Measurements from ENCODE around the gene ONECUT2.

Gene ONECUT2

DNA sequence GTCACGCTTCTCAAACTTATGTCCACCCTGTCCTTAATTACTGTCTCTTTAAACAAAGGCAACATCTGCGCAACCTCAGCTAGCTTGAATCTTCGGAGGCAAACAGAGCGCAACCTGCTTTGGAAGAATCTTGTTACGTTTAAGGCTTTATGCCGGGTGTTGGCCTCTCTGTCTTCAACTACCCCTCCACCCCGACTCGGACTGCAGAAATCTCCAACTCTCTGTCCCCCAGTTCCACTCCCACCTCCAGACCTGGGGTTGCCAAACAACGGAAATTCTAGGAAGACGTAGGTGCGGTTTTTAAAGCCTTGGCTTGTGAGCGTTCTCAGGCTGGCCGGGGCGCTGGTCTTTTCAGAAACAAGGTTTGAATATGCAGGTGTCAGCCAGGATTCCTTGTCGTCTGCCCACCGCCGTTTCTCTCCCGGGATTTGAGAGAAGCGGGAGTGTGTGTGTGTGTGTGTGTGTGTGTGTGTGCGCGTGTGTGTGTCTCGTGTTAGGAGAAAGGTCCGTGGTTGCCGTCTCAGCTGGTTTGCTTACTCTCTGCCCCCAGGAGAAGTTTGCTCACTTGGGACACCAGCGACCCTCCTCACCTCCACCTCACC lies 1.1 kb upstream of the ONECUT2 start:
- H3K4me1 ChIP-seq (ENCODE audit: insufficient read depth, low read length, severe bottlenecking) = no peaks in the 10 kb centered on the region

DNA sequence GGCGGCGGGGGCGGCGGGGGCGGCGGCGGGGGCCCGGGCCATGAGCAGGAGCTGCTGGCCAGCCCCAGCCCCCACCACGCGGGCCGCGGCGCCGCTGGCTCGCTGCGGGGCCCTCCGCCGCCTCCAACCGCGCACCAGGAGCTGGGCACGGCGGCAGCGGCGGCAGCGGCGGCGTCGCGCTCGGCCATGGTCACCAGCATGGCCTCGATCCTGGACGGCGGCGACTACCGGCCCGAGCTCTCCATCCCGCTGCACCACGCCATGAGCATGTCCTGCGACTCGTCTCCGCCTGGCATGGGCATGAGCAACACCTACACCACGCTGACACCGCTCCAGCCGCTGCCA lies 644 bp downstream of the ONECUT2 start:
- Histone ChIP-seq H3K4me3 (ENCODE audit: low read depth, low read length, poor library complexity, severe bottlenecking) (no peak overlapping the region), H3K79me2 (ENCODE audit: insufficient read depth, low read length) (no peaks in the 10 kb centered on the region), H3K4me1 (ENCODE audit: insufficient read depth, low read length, severe bottlenecking) (no peaks in the 10 kb centered on the region), H3K4me2 (ENCODE audit: low read length) (no peak overlapping the region), H3F3A (ENCODE audit: insufficient read depth, low read length) (no peaks in the 10 kb centered on the region), H3K27ac (ENCODE audit: low read depth, low read length, poor library complexity, severe bottlenecking) (no peak overlapping the region), H2AFZ (ENCODE audit: low read length) (no peak overlapping the region), H3K36me3 (ENCODE audit: insufficient read depth, low read length) (no peaks in the 10 kb centered on the region), H3K9ac (ENCODE audit: low read length) (no peak overlapping the region), H3K9me3 (ENCODE audit: low read length) (no peaks in the 10 kb centered on the region), H3K9me2 (ENCODE audit: low read depth, low read length) (no peaks in the 10 kb centered on the region), H4K20me1 (ENCODE audit: insufficient read depth, low read length) (no peaks in the 10 kb centered on the region), H3K27me3 (ENCODE audit: insufficient read depth, low read length) (no peaks in the 10 kb centered on the region)
- TF ChIP-seq EZH2 (IDR thresholded peaks at IDR 0.05; ENCODE audit: borderline replicate concordance, low read length) = no peak
- TF ChIP-seq, protein P1, sequence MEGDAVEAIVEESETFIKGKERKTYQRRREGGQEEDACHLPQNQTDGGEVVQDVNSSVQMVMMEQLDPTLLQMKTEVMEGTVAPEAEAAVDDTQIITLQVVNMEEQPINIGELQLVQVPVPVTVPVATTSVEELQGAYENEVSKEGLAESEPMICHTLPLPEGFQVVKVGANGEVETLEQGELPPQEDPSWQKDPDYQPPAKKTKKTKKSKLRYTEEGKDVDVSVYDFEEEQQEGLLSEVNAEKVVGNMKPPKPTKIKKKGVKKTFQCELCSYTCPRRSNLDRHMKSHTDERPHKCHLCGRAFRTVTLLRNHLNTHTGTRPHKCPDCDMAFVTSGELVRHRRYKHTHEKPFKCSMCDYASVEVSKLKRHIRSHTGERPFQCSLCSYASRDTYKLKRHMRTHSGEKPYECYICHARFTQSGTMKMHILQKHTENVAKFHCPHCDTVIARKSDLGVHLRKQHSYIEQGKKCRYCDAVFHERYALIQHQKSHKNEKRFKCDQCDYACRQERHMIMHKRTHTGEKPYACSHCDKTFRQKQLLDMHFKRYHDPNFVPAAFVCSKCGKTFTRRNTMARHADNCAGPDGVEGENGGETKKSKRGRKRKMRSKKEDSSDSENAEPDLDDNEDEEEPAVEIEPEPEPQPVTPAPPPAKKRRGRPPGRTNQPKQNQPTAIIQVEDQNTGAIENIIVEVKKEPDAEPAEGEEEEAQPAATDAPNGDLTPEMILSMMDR (IDR thresholded peaks at IDR 0.05; ENCODE audit: low read length) = no peak

More for the DNA sequence above, 1.1 kb upstream of the ONECUT2 start:
- no peak for TF ChIP-seq EZH2 (IDR thresholded peaks at IDR 0.05; ENCODE audit: borderline replicate concordance, low read length)
- TF ChIP-seq, protein P1 (IDR thresholded peaks at IDR 0.05; ENCODE audit: low read length) = no peak
- Histone ChIP-seq H3K9me2 (ENCODE audit: low read depth, low read length) (no peaks in the 10 kb centered on the region), H3F3A (ENCODE audit: insufficient read depth, low read length) (no peaks in the 10 kb centered on the region), H3K36me3 (ENCODE audit: insufficient read depth, low read length) (no peaks in the 10 kb centered on the region), H3K9me3 (ENCODE audit: low read length) (no peaks in the 10 kb centered on the region), H3K27me3 (ENCODE audit: insufficient read depth, low read length) (no peaks in the 10 kb centered on the region), H3K9ac (ENCODE audit: low read length) (no peak overlapping the region), H3K27ac (ENCODE audit: low read depth, low read length, poor library complexity, severe bottlenecking) (no peak overlapping the region), H3K4me2 (ENCODE audit: low read length) (no peak overlapping the region), H3K4me3 (ENCODE audit: low read depth, low read length, poor library complexity, severe bottlenecking) (no peak overlapping the region), H4K20me1 (ENCODE audit: insufficient read depth, low read length) (no peaks in the 10 kb centered on the region), H2AFZ (ENCODE audit: low read length) (no peak overlapping the region), H3K79me2 (ENCODE audit: insufficient read depth, low read length) (no peaks in the 10 kb centered on the region)

DNA sequence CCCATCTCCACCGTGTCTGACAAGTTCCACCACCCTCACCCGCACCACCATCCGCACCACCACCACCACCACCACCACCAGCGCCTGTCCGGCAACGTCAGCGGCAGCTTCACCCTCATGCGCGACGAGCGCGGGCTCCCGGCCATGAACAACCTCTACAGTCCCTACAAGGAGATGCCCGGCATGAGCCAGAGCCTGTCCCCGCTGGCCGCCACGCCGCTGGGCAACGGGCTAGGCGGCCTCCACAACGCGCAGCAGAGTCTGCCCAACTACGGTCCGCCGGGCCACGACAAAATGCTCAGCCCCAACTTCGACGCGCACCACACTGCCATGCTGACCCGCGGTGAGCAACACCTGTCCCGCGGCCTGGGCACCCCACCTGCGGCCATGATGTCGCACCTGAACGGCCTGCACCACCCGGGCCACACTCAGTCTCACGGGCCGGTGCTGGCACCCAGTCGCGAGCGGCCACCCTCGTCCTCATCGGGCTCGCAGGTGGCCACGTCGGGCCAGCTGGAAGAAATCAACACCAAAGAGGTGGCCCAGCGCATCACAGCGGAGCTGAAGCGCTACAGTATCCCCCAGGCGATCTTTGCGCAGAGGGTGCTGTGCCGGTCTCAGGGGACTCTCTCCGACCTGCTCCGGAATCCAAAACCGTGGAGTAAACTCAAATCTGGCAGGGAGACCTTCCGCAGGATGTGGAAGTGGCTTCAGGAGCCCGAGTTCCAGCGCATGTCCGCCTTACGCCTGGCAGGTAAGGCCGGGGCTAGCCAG lies 1.2 kb downstream of the ONECUT2 start:
- Histone ChIP-seq H3K9me3 (ENCODE audit: low read length) (no peaks in the 10 kb centered on the region), H3K9ac (ENCODE audit: low read length) (no peak overlapping the region), H2AFZ (ENCODE audit: low read length) (no peak overlapping the region), H3K27me3 (ENCODE audit: insufficient read depth, low read length) (no peaks in the 10 kb centered on the region), H3F3A (ENCODE audit: insufficient read depth, low read length) (no peaks in the 10 kb centered on the region), H3K4me1 (ENCODE audit: insufficient read depth, low read length, severe bottlenecking) (no peaks in the 10 kb centered on the region), H3K9me2 (ENCODE audit: low read depth, low read length) (no peaks in the 10 kb centered on the region), H4K20me1 (ENCODE audit: insufficient read depth, low read length) (no peaks in the 10 kb centered on the region), H3K36me3 (ENCODE audit: insufficient read depth, low read length) (no peaks in the 10 kb centered on the region), H3K79me2 (ENCODE audit: insufficient read depth, low read length) (no peaks in the 10 kb centered on the region), H3K4me2 (ENCODE audit: low read length) (no peak overlapping the region), H3K27ac (ENCODE audit: low read depth, low read length, poor library complexity, severe bottlenecking) (no peak overlapping the region), H3K4me3 (ENCODE audit: low read depth, low read length, poor library complexity, severe bottlenecking) (no peak overlapping the region)
- no peak for TF ChIP-seq EZH2 (IDR thresholded peaks at IDR 0.05; ENCODE audit: borderline replicate concordance, low read length)
- TF ChIP-seq, protein P1 (IDR thresholded peaks at IDR 0.05; ENCODE audit: low read length) = no peak

Data from OCI-LY1 (cell line).